ENCODE data around the gene SCAMP1.

DNA sequence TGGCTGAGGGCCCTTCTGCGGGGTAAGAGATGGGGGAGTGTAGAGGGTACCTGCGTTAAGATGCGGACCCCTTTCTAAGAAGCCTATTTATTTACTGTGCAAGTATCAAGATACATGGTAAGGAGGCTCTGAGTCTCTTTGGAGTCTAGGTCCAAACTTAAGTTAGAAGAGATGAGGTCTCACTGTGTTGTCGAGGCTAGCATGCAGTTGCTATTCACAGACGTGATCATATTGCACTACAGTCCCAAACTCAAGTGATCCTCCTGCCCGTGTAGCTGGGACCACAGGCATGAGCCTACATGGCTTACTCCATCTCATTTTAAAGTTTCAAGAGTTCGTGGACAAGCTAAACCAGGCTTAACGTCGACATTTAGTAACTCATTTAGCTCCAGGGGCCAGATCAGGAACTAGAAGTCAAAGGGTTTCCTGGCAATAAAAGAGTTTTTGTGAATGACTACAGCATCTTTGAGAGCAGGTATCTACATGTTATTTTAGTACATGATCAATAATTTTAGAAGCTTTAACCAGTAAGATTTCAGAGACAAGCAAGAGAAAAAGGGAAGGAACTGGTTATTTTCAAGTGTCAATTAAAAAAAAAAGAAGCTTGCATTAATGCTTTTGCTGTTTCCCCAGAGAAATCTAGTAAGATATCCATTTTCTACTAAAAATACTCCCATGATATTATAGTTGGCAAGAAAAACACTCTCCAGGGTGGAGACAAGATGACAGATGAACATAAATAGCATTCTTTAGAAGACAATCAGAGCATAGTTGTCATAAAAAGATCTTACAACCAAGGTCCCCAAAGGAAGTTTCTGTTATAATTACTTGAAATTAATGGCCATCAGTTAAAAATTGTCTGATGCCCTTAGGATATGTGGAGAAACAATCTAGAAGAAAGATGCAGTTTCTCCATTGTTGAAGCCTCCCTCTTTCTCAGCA, 141.3 kb downstream of the SCAMP1 start:
- TF ChIP-seq NRF1 (IDR thresholded peaks at IDR 0.05; ENCODE audit: low read depth, low read length) (no peak), CEBPB (IDR thresholded peaks at IDR 0.05; ENCODE audit: low read depth, low read length) (no peak), EZH2 (IDR thresholded peaks at IDR 0.05; ENCODE audit: low read depth, low read length, severe bottlenecking) (no peak), TEAD4 (IDR thresholded peaks at IDR 0.05; ENCODE audit: low read depth, low read length) (no peak), SIN3A (conservative IDR thresholded peaks at IDR 0.05 in 1 of 2, IDR thresholded peaks at IDR 0.05 in 1 of 2; ENCODE audit: low read depth in 1 of 2, low read length in 2 of 2) (no peak), CHD2 (IDR thresholded peaks at IDR 0.05; ENCODE audit: low read length) (no peak)
- TF ChIP-seq, protein P1, sequence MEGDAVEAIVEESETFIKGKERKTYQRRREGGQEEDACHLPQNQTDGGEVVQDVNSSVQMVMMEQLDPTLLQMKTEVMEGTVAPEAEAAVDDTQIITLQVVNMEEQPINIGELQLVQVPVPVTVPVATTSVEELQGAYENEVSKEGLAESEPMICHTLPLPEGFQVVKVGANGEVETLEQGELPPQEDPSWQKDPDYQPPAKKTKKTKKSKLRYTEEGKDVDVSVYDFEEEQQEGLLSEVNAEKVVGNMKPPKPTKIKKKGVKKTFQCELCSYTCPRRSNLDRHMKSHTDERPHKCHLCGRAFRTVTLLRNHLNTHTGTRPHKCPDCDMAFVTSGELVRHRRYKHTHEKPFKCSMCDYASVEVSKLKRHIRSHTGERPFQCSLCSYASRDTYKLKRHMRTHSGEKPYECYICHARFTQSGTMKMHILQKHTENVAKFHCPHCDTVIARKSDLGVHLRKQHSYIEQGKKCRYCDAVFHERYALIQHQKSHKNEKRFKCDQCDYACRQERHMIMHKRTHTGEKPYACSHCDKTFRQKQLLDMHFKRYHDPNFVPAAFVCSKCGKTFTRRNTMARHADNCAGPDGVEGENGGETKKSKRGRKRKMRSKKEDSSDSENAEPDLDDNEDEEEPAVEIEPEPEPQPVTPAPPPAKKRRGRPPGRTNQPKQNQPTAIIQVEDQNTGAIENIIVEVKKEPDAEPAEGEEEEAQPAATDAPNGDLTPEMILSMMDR (IDR thresholded peaks at IDR 0.05; ENCODE audit: control extremely low read depth in 1 of 3, insufficient read depth in 1 of 3, low read depth in 1 of 3, low read length in 3 of 3) = no peak
- TF ChIP-seq, protein P2, sequence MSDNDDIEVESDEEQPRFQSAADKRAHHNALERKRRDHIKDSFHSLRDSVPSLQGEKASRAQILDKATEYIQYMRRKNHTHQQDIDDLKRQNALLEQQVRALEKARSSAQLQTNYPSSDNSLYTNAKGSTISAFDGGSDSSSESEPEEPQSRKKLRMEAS (IDR thresholded peaks at IDR 0.05) = no peak
- TF ChIP-seq, protein P3, sequence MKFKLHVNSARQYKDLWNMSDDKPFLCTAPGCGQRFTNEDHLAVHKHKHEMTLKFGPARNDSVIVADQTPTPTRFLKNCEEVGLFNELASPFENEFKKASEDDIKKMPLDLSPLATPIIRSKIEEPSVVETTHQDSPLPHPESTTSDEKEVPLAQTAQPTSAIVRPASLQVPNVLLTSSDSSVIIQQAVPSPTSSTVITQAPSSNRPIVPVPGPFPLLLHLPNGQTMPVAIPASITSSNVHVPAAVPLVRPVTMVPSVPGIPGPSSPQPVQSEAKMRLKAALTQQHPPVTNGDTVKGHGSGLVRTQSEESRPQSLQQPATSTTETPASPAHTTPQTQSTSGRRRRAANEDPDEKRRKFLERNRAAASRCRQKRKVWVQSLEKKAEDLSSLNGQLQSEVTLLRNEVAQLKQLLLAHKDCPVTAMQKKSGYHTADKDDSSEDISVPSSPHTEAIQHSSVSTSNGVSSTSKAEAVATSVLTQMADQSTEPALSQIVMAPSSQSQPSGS (IDR thresholded peaks at IDR 0.05; ENCODE audit: low read length) = no peak
- TF ChIP-seq, protein P4, sequence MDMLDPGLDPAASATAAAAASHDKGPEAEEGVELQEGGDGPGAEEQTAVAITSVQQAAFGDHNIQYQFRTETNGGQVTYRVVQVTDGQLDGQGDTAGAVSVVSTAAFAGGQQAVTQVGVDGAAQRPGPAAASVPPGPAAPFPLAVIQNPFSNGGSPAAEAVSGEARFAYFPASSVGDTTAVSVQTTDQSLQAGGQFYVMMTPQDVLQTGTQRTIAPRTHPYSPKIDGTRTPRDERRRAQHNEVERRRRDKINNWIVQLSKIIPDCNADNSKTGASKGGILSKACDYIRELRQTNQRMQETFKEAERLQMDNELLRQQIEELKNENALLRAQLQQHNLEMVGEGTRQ (IDR thresholded peaks at IDR 0.05; ENCODE audit: low read length) = no peak
